GM21825 (cell line): Measurements from ENCODE around the gene CYP2S1.
"Not testable (repeated sequence)": the region's sequence is repeated elsewhere in the genome, so short reads cannot be mapped to it uniquely, and the experiment has no call there.

Source experiments
- ATAC-seq: cut with Tn5 transposase; IDR thresholded peaks from one replicate; pipeline ENCODE4 v1.9.1; 2021; ENCODE audit warnings: mild to moderate bottlenecking, moderate library complexity; ENCODE audit not compliant: unreplicated experiment

The CYP2S1 gene

DNA sequence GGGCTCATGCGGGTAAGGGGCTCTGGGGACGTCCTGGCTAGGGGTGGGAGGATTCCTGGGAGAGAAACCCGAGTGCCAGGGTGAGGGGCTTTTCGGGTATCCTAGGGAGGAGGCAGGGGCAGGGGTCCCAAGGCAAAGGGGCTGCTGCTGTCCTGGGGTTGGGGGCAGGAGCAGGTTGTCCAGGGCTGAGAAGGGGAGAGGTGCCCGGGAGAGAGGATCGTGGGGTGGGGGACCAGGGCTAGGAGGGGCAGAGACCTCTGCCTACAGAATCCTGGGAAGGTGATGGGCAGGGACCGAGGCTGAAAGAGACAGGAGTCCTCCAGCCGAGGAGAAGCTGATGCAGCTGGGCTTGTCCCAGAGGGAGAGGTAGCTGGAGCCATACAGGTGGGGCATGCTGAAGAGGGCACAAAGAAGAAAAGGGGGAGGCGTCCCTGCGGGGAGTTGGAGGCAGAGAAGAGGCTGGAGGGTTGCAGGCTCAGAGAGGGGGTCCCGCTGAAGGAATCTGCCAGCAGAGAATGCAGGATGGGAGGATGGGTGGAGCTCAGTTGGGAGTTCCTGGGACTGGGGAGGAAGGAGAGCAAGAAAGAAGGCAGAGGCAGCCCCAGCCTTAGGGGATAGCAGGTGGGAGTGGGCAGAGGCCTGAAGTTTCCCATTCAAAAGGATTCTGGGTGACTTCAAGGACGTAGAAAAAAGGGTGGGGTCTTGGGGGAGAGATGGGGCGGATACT, 574 bp downstream of the CYP2S1 start:
- ATAC-seq: no peak

DNA sequence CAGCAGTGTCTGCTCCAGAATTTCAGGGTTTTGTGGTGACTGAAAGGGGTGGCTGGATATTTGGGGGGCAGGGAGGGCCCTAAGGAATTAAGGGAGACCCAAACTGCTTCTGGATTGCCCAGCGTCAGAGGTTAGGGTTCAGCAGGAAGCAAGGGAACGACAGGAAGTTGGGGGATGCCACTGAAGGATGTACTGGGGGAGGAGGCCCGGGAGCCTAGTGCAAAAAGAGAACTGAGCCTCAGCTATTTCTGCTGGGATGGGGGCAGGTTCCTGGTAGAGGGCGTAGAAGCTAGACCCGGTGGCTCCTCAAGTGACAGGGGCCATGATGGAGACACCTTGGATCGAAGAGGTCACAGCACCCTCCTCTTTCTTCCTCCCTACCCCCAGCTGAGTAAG, 1.1 kb downstream of the CYP2S1 start:
- no peak for ATAC-seq

DNA sequence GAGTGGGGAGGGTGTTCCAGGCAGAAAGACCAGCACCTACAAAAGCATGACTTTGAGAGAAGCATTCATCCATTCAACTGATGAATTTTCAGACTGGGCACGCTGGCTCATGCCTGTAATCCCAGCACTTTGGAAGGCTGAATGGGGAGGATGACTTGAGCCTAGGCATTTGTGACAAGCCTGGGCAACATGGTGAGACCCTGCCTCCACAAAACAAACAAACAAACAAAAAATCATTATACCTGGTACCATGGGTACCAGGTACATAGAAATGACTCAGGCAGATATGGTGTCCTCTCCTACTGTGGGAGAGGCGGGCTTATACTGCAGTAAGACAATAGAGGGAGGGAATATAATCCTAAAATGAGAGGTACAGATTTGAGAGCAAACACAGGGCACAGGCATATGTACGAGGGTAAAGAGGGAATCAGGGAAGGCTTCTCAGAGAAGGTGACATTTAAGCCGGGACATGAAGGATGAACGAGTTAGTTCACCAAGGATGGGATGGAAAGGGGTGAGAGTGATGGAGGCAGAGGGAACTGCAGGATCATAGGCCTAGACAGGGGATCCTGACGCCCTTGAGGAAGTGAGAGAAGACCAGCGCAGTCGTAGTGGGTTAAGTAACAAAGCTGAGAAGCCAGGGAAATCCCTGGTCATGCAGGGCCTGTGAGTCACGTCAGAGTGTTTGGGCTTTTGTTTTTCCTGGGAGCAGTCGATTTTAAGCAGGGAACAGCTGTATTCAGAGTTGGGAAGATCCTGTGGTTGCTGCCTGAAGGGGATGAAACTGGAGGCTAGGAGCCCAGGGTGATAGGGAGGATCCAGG, 2.9 kb downstream of the CYP2S1 start:
- ATAC-seq: no peak

GRCh38 chr19:41198559-41198958, 5.5 kb downstream of the CYP2S1 start:
- ATAC-seq: no peak

DNA sequence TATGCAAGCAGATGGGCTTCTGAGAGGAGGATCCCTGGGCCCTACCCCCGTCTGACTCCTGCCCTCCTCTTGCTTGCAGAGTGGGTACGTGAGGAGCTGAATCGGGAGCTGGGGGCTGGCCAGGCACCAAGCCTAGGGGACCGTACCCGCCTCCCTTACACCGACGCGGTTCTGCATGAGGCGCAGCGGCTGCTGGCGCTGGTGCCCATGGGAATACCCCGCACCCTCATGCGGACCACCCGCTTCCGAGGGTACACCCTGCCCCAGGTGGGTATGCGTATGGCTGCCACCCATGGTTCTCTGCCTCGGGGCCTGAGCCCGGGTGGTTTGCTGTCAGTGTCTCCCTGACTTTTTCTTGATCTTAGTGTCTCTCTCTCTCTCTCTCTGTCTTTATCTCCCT, 10.4 kb downstream of the CYP2S1 start:
- no peak for ATAC-seq

GRCh38 chr19:41204338-41204737, 11.3 kb downstream of the CYP2S1 start:
- ATAC-seq: not testable (repeated sequence)

- no peak for ATAC-seq
Observed at GRCh38 chr19:41205995-41206394, 13.0 kb downstream of the CYP2S1 start.

DNA sequence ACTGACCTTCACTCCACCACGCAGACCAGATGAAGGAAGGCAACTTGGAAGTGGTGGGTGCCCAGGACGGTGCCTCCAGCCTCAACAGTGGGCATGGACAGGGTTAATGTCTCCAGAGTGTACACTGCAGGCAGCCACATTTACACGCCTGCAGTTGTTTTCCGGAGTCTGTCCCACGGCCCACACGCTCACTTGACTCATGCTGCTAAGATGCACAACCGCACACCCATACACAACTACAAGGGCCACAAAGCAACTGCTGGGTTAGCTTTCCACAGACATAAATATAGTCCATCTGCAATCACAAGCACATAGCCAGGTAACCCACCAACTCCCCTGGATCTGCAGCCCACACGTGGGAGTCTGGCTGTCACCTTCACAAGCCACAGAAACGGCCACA, 13.4 kb downstream of the CYP2S1 start:
- no peak for ATAC-seq

DNA sequence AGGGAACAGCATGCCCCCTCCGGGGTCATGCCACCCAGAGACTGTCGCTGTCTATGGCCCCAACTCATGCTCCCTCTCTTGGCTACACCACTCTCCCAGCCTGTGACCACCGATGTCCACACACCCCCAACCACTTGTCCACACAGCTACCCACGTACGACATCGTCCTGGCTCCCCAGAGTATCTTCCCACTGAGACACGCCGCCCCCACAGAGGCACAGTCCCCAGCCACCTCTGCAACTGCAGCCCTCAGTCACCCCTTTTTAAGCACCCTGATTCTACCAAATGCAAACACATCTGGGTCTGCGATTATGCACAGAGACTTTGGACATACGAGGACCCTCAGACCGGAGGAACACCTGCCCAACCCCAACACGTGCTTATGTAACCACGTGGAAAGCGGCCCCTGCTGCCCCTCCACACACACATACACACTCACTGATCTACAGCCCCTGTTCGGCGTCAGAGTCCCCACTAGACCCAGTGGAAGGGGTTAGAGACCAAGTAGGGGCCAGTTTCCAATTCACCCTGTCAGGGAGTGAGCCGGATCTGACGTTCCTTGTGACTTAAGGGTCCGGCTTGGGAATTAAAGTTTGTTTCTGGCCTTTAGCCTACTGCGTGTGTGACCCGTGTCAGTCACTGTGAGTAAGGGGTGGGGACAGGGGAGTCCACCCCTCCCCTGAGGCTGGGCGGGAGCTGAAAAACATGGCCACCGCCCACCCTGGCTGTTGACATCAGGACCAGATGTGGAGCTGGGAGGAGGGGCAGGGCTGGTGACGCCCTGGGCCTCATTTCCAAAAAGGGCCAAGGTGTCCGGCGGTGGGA, 14.1 kb downstream of the CYP2S1 start:
- ATAC-seq: no peak

- no peak for ATAC-seq
Observed at GRCh38 chr19:41214161-41214560, 21.1 kb downstream of the CYP2S1 start.

DNA sequence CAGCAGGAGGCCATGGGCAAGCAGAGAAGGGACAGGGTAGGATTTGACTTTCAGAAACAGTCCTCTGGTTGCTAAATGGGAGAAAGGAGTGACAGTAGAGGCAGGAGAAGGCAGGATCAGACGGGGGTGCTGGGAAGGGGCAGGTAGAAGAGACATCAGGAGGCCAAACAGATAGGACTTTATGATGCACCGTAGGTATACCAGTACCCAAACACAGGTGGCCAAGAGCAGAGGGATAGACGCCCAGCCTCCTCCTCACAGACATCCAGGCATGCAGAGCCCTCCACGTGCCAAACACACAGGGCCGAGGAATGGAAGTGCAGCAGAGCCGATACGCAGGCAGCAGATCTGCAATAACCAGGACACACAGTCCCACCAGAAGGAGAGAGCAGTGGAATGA, 24.7 kb downstream of the CYP2S1 start:
- no peak for ATAC-seq

DNA sequence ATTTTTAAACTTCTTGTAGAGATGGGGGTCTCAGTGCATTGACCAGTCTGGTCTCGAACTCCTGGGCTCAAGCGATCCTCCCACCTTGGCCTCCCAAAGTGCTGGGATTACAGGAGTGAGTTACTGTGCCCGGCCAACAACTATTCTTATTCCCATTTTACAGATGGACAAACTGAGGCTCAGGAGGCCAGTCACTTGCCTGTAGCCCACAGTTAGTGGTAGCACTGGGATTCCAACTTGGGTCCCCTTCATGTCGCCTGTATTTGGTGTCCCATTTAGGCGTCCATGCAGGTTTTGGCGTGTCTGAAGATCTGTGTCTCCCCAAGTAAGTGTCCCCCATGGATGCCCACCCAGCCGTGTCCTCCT, 25.2 kb downstream of the CYP2S1 start:
- no peak for ATAC-seq

DNA sequence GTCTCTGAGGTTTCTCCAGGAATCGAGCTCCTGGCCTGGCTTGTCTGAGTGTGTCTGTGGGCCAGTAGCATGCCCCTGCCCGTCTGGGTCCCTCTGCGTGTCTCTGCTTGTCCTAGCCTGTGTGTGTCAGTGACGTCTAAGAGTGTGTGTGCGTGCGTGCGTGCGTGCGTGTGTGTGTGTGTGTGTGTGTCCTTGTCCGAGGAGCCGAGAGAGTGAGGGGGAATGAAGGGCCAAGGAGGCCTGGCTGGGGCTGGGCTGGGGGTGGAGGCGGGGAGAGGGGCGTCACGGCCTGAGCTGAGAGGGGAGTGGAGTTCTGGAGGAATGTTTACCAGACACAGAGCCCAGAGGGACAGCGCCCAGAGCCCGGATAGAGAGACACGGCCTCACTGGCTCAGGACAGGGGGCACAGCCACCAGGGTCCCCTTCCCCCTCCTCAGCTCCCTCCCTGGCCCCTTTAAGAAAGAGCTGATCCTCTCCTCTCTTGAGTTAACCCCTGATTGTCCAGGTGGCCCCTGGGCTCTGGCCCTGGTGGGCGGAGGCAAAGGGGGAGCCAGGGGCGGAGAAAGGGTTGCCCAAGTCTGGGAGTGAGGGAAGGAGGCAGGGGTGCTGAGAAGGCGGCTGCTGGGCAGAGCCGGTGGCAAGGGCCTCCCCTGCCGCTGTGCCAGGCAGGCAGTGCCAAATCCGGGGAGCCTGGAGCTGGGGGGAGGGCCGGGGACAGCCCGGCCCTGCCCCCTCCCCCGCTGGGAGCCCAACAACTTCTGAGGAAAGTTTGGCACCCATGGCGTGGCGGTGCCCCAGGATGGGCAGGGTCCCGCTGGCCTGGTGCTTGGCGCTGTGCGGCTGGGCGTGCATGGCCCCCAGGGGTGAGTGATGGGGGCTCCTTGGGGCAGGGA, 25.8 kb downstream of the CYP2S1 start, which contains the start of gene AXL:
TSS of gene AXL (plus strand) at position 609 of the 893 bp plus-strand sequence. CDS start at position 779, 170 bp downstream.
- ATAC-seq: no peak

GRCh38 chr19:41219924-41220567, 27.0 kb downstream of the CYP2S1 start:
- ATAC-seq: no peak

DNA sequence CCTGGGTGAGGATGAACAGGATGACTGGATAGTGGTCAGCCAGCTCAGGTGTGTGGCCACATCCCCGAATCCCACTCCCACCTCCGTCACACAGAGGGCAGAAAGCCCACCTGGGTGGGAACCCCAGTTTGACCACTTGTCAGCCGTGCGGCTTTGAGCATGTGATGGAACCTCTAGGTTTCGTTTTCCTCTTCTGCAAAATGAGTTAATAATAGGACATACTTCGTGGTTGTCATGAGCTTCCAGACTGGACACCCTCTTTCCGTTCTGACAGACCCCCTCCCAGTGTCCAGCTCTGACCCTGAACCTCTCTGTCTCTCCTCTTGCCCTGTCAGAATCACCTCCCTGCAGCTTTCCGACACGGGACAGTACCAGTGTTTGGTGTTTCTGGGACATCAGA, 27.8 kb downstream of the CYP2S1 start:
- ATAC-seq: no peak

DNA sequence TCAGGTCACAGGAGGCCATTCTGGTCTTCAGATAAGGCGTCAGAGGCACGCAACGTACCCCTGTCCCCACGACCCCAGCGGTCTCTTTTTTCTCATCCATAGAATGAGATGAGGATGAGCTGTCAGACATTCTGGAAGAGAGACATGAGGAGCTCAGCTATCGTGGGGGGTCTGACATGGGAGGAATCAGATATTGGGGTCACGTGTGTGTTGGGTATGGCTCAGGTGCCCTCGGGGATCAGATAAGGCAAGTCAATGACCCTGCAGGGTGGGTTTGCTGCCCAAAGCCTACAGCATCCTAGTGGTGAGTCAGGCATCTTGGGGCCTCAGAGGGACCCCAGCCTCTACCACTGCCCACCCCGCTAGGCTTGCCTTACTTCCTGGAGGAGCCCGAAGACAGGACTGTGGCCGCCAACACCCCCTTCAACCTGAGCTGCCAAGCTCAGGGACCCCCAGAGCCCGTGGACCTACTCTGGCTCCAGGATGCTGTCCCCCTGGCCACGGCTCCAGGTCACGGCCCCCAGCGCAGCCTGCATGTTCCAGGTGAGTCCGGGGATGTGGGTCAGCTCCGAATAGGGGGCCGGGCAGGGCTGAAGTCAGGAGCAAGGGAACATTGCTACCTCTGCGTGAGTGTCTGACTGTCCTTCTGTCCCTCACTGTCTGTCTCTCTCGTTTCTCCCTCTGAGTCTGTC, 28.6 kb downstream of the CYP2S1 start:
- ATAC-seq: no peak

GRCh38 chr19:41222240-41222639, 29.2 kb downstream of the CYP2S1 start:
- no peak for ATAC-seq

DNA sequence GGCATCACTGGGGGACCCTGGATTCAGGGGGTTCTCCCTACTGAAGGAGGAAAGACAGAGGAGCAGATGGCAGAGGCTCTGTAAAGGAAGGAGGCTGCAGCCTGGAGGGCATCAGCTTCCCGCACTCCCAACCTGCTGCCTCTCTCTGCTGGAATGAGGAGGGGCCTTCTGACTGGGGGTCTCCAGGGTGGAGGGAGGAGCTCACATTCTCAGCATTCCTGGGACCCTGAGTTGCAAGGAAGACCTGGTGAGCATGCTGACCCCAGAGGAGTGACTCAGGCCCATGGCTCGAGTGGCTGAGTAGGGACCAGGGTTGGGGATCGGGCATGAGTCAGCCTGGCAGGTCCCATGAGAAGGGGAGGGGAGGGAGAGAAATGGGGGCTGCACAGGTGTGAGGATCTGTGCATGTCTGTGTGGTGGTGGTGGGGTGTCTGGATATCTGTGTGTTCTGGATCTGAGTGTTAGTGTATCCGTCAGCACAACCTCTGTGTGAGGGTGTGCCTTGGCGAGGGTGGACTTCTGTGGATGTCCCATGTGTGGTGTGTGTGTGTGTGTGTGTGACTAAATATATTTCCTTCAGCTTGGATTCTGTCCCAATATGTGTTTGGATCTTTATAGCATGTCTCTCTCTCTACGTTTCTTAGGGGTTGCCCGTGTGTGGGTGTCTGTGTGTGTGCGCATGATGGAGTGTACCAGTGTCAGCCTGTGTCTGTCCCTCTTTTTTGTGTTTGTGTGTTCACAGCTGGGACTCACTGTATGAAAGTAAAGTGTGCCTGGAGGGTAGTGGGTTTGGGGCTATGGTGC, 30.6 kb downstream of the CYP2S1 start:
- no peak for ATAC-seq

GRCh38 chr19:41224632-41225031, 31.6 kb downstream of the CYP2S1 start:
- ATAC-seq: no peak
